Naive thymus-derived CD8-positive, alpha-beta T cell (primary cell): ENCODE results near the gene BCL7C. TPM values are rescaled to one million over a fixed set of nuclear protein-coding genes. Genes with fewer than 3 reads are reported as not detected.

ENCODE experiments used
- ATAC-seq, 2 donors: fragments of 150-1000 bp; cut with Tn5 transposase in 1 of 2; sonication (Bioruptor Pico), chemical (Tn5 transposase) in 1 of 2; 1 replicate in 1 of 2; 2 replicates in 1 of 2; pipeline ENCODE4 v1.10.0; 2021; ENCODE audit warnings: mild to moderate bottlenecking in 2 of 2, moderate library complexity in 2 of 2
- POLR2A ChIA-PET: fragments of 350-600 bp; sonication (Branson Sonifier 250); formaldehyde crosslinking; loops from one replicate; lab custom pipeline; 2021; ENCODE audit warnings: antibody characterized with exemption; lab: Charles Lee
- DNase-seq, 10 donors: peaks; one replicate each; pipeline versions ENCODE4 v3.0.0 to v3.0.0-alpha.2; 2020 to 2022
- H3K27ac Mint-ChIP-seq, 10 donors: one replicate each; pipeline ENCODE4 v1.8.0; 2020 to 2022; ENCODE audit warnings: mild to moderate bottlenecking in 10 of 10, mixed read lengths in 10 of 10, moderate library complexity in 4 of 10, inconsistent platforms in 1 of 10
- H3K27me3 Mint-ChIP-seq, 5 donors: one replicate each; pipeline ENCODE4 v1.8.0; 2021 to 2022; ENCODE audit warnings: mixed read lengths in 5 of 5
- H3K36me3 Mint-ChIP-seq, 3 donors: one replicate each; pipeline ENCODE4 v1.8.0; 2020 to 2022; ENCODE audit warnings: mixed read lengths in 3 of 3, mild to moderate bottlenecking in 2 of 3, inconsistent platforms in 1 of 3
- H3K4me1 Mint-ChIP-seq, 4 donors: one replicate each; pipeline ENCODE4 v1.8.0; 2021 to 2022; ENCODE audit warnings: mixed read lengths in 4 of 4
- H3K4me3 Mint-ChIP-seq, 10 donors: one replicate each; pipeline ENCODE4 v1.8.0; 2020 to 2022; ENCODE audit warnings: mild to moderate bottlenecking in 10 of 10, mixed read lengths in 10 of 10, moderate library complexity in 6 of 10, inconsistent platforms in 1 of 10
- H3K9me3 Mint-ChIP-seq, 9 donors: one replicate each; pipeline ENCODE4 v1.8.0; 2020 to 2022; ENCODE audit warnings: mixed read lengths in 9 of 9, mild to moderate bottlenecking in 3 of 9, inconsistent platforms in 1 of 9, moderate library complexity in 1 of 9
- polyA plus RNA-seq, 3 donors: library from polyadenylated mRNA; unstranded; fragments of 300-500 nt; fragmentation: Illumina TruSeq; gene quantifications; one replicate each; pipeline ENCODE4 v1.2.3, GENCODE V29; 2021
- total RNA-seq, 8 experiments: library from RNA in 2 of 8; stranded (reverse) in 2 of 8; gene quantifications; one replicate each; pipeline ENCODE4 v1.2.3 and lab custom pipeline; 2021 to 2026

Gene BCL7C
- total and polyA plus RNA-seq, 5 experiments from 2014 or later, result 24.2 to 38.8 (median 33.9) TPM

GRCh38 chr16:30902029-30902972, 8.4 kb upstream of the BCL7C start:
- Mint-ChIP-seq H3K4me1 (peaks cover 15 to 39% (median 31%) of the 10 kb centered on the region in 4 donors), H3K27ac (peak overlapping the region; percentile 95 to 100 (median 98)), H3K9me3 (peaks cover 0 to 4% (median 0%) of the 10 kb centered on the region in 9 donors), H3K4me3 (peak overlapping the region; percentile 86 to 99 (median 96)), H3K36me3 (peaks cover 0 to 2% (median 0%) of the 10 kb centered on the region in 3 donors), H3K27me3 (no peaks in the 10 kb centered on the region)
- POLR2A ChIA-PET, result interaction anchor here (0.5 to 5.9 kb wide), 25 partner anchors 10 to 1751 kb away, joined by 3 to 125 read pairs (median 4); partner anchors contain the start of genes BCL7C, FBRS, FBXL19 and ZNF646
- ATAC-seq (peak; percentile 85 to 87), DNase-seq (peak; percentile 31 to 71 (median 56))

GRCh38 chr16:30901201-30902028, 7.5 kb upstream of the BCL7C start:
- DNase-seq (no peak), ATAC-seq (no peak)
- Mint-ChIP-seq H3K27ac (peak overlapping the region in 9 of 10 donors; percentile 74 to 91 (median 86)), H3K36me3 (peaks cover 0 to 2% (median 0%) of the 10 kb centered on the region in 3 donors), H3K4me1 (peaks cover 20 to 45% (median 38%) of the 10 kb centered on the region in 4 donors), H3K27me3 (no peaks in the 10 kb centered on the region), H3K4me3 (peak overlapping the region; percentile 68 to 89 (median 77)), H3K9me3 (peaks cover 0 to 4% (median 0%) of the 10 kb centered on the region in 9 donors)
- POLR2A ChIA-PET, result interaction anchor here (0.5 to 5.9 kb wide), 25 partner anchors 8 to 720 kb away, joined by 3 to 125 read pairs (median 4); partner anchors contain the start of genes BCL7C, FBXL19, ZNF646 and ZNF668

GRCh38 chr16:30900588-30900987, 6.7 kb upstream of the BCL7C start:
- POLR2A ChIA-PET, result interaction anchor here (0.6 to 5.9 kb wide), 13 partner anchors 8 to 558 kb away, joined by 3 to 125 read pairs (median 5); partner anchors contain the start of genes BCL7C, ZNF646 and ZNF668
- peak overlapping the region in 5 of 10 donors; percentile 11 to 89 (median 82) for H3K4me3 Mint-ChIP-seq
- peak overlapping the region in 5 of 10 donors; percentile 13 to 82 (median 73) for H3K27ac Mint-ChIP-seq

GRCh38 chr16:30899794-30900193, 5.9 kb upstream of the BCL7C start:
- peaks cover 0 to 4% (median 0%) of the 10 kb centered on the region in 9 donors for H3K9me3 Mint-ChIP-seq
- DNase-seq (no peak), ATAC-seq (no peak)
- H3K36me3 Mint-ChIP-seq, result peaks cover 0 to 2% (median 0%) of the 10 kb centered on the region in 3 donors
- H3K27me3 Mint-ChIP-seq, result no peaks in the 10 kb centered on the region
- peaks cover 26 to 59% (median 54%) of the 10 kb centered on the region in 4 donors for H3K4me1 Mint-ChIP-seq
- no peak overlapping the region for H3K4me3 Mint-ChIP-seq
- POLR2A ChIA-PET, result interaction anchor here (2.6 to 5.9 kb wide), 2 partner anchors 15 to 24 kb away, joined by 11 to 125 read pairs; no protein-coding TSS in a partner anchor
- H3K27ac Mint-ChIP-seq, result no peak overlapping the region

More at GRCh38 chr16:30900588-30900987, 6.7 kb upstream of the BCL7C start:
- Mint-ChIP-seq H3K9me3 (peaks cover 0 to 4% (median 0%) of the 10 kb centered on the region in 9 donors), H3K4me1 (peaks cover 24 to 53% (median 46%) of the 10 kb centered on the region in 4 donors), H3K36me3 (peaks cover 0 to 2% (median 0%) of the 10 kb centered on the region in 3 donors), H3K27me3 (no peaks in the 10 kb centered on the region)
- no peak for DNase-seq
- ATAC-seq, result no peak

- Mint-ChIP-seq H3K4me3 (peak overlapping the region; percentile 55 to 84 (median 74)), H3K27me3 (no peaks in the 10 kb centered on the region), H3K9me3 (no peaks in the 10 kb centered on the region), H3K36me3 (no peaks in the 10 kb centered on the region), H3K27ac (peak overlapping the region in 9 of 10 donors; percentile 63 to 93 (median 84)), H3K4me1 (peaks cover 24 to 55% (median 54%) of the 10 kb centered on the region in 4 donors)
- ATAC-seq (peak; percentile 55 to 63), DNase-seq (peak; percentile 55 to 86 (median 67))
- POLR2A ChIA-PET, result interaction anchor here (0.6 to 10.9 kb wide), 9 partner anchors 8 to 441 kb away, joined by 3 to 94 read pairs (median 4); no protein-coding TSS in a partner anchor
Measured at GRCh38 chr16:30896889-30897733, 3.2 kb upstream of the BCL7C start.

GRCh38 chr16:30896261-30896888, 2.5 kb upstream of the BCL7C start, which contains the start of gene CTF1:
Gene CTF1, plus strand, starts transcription at chr16:30896614. Its CDS starts 30 bp downstream, at chr16:30896644.
- Mint-ChIP-seq H3K4me1 (peaks cover 24 to 56% (median 55%) of the 10 kb centered on the region in 4 donors), H3K4me3 (peak within 1 kb of the TSS; percentile 67 to 86 (median 79)), H3K9me3 (no peaks in the 10 kb centered on the region), H3K27ac (peak within 1 kb of the TSS; percentile 56 to 94 (median 90)), H3K36me3 (peaks cover 0 to 2% (median 2%) of the 10 kb centered on the region in 3 donors), H3K27me3 (no peaks in the 10 kb centered on the region)
- no peak for ATAC-seq
- DNase-seq, result peak in 3 of 10 donors; percentile 3 to 64 (median 12)
- POLR2A ChIA-PET, result interaction anchor here (0.5 to 10.9 kb wide), 4 partner anchors 9 to 517 kb away, joined by 3 to 94 read pairs (median 6); no protein-coding TSS in a partner anchor

GRCh38 chr16:30895627-30896260, 1.9 kb upstream of the BCL7C start:
- Mint-ChIP-seq H3K9me3 (no peaks in the 10 kb centered on the region), H3K4me3 (peak overlapping the region in 9 of 10 donors; percentile 49 to 86 (median 73)), H3K36me3 (peaks cover 0 to 8% (median 3%) of the 10 kb centered on the region in 3 donors), H3K27me3 (no peaks in the 10 kb centered on the region), H3K4me1 (peaks cover 22 to 54% (median 50%) of the 10 kb centered on the region in 4 donors), H3K27ac (peak overlapping the region; percentile 43 to 94 (median 83))
- peak in 4 of 10 donors; percentile 20 to 61 (median 26) for DNase-seq
- POLR2A ChIA-PET, result interaction anchor here (0.5 to 10.9 kb wide), 5 partner anchors 9 to 548 kb away, joined by 3 to 94 read pairs (median 6); no protein-coding TSS in a partner anchor
- no peak for ATAC-seq

- H3K9me3 Mint-ChIP-seq, result no peaks in the 10 kb centered on the region
- ATAC-seq, result peak; percentile 2 to 13
- H3K4me1 Mint-ChIP-seq, result peaks cover 22 to 54% (median 50%) of the 10 kb centered on the region in 4 donors
- peak in 1 of 10 donors; percentile 6 for DNase-seq
- POLR2A ChIA-PET, result interaction anchor here (1.1 to 10.9 kb wide), 2 partner anchors 19 to 26 kb away, joined by 6 to 94 read pairs; no protein-coding TSS in a partner anchor
- H3K27ac Mint-ChIP-seq, result peak overlapping the region in 9 of 10 donors; percentile 83 to 96 (median 93)
- no peaks in the 10 kb centered on the region for H3K27me3 Mint-ChIP-seq
- peak overlapping the region; percentile 69 to 93 (median 84) for H3K4me3 Mint-ChIP-seq
- H3K36me3 Mint-ChIP-seq, result peaks cover 0 to 18% (median 3%) of the 10 kb centered on the region in 3 donors
Measured at GRCh38 chr16:30894540-30895368, 877 bp upstream of the BCL7C start.

GRCh38 chr16:30893417-30893743, 497 bp downstream of the BCL7C start:
- H3K4me3 Mint-ChIP-seq, result peak overlapping the region; percentile 77 to 93 (median 88)
- no peaks in the 10 kb centered on the region for H3K9me3 Mint-ChIP-seq
- no peaks in the 10 kb centered on the region for H3K27me3 Mint-ChIP-seq
- POLR2A ChIA-PET, result interaction anchor here (0.6 to 10.9 kb wide), 8 partner anchors 8 to 566 kb away, joined by 3 to 94 read pairs (median 3); partner anchors contain the start of genes ARMC5 and PHKG2
- H3K36me3 Mint-ChIP-seq, result peaks cover 0 to 28% (median 3%) of the 10 kb centered on the region in 3 donors
- peak in 7 of 10 donors; percentile 20 to 72 (median 29) for DNase-seq
- peak; percentile 24 to 26 for ATAC-seq
- peaks cover 24 to 60% (median 55%) of the 10 kb centered on the region in 4 donors for H3K4me1 Mint-ChIP-seq
- peak overlapping the region; percentile 79 to 95 (median 88) for H3K27ac Mint-ChIP-seq
